Adipocyte (in vitro differentiated cells): Measurements from ENCODE around the gene KCNJ4.
"Not testable (repeated sequence)": the region's sequence is repeated elsewhere in the genome, so short reads cannot be mapped to it uniquely, and the experiment has no call there.

Source experiments
- DNase-seq: peaks from one replicate; pipeline ENCODE4 v3.0.0-alpha.2; 2015; ENCODE audit warnings: low read depth
- H3K27me3 ChIP-seq: replicated peaks from 2 replicates; pipeline ENCODE4 v1.7.0; 2013; ENCODE audit warnings: mild to moderate bottlenecking, low read length, moderate library complexity; ENCODE audit not compliant: control insufficient read depth, insufficient read depth
- H3K36me3 ChIP-seq: 2 replicates; pipeline ENCODE4 v1.7.0; 2013; ENCODE audit warnings: low read length, mild to moderate bottlenecking, moderate library complexity; ENCODE audit not compliant: control insufficient read depth, insufficient read depth, severe bottlenecking
- H3K4me1 ChIP-seq: 2 replicates; pipeline ENCODE4 v1.7.0; 2013; ENCODE audit warnings: mild to moderate bottlenecking, low read length, moderate library complexity; ENCODE audit not compliant: control insufficient read depth, insufficient read depth
- H3K4me3 ChIP-seq: 2 replicates; pipeline ENCODE4 v1.7.0; 2013; ENCODE audit warnings: mild to moderate bottlenecking, low read length, moderate library complexity
- H3K9ac ChIP-seq: 2 replicates; pipeline ENCODE4 v1.7.0; 2013; ENCODE audit warnings: mild to moderate bottlenecking, low read length, moderate library complexity
- H3K9me3 ChIP-seq: 2 replicates; pipeline ENCODE4 v1.7.0; 2013; ENCODE audit warnings: mild to moderate bottlenecking, low read length, moderate library complexity; ENCODE audit not compliant: control insufficient read depth

KCNJ4 gene

DNA sequence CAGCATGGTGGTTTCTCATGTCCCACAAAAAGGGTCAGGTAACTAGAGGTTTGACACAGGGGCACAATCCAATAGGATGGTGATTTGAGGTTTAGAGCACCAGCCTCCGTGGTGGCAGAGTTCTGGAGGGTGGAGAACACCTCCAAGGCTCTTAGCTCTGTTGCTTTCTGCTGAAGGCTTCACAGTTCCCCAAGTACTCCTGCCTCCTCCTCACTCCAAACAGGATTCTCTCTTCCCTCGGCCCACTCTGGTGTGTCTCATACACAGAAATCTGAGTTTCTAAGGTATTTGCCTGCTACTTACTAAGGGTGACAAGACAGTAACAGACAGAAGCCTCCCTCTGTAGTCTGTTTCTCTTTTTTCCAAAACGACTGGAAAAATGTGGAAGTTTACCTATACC, 73.6 kb downstream of the KCNJ4 start:
- H3K36me3 ChIP-seq, H3K27me3 ChIP-seq, H3K4me1 ChIP-seq, H3K9me3 ChIP-seq, DNase-seq, H3K9ac ChIP-seq, H3K4me3 ChIP-seq: not testable (repeated sequence)
